GM21360 (cell line): ENCODE data around the gene SH2D3C.
"Not testable (repeated sequence)": the region's sequence is repeated elsewhere in the genome, so short reads cannot be mapped to it uniquely, and the experiment has no call there.

ENCODE experiments used
- ATAC-seq: cut with Tn5 transposase; IDR thresholded peaks from one replicate; pipeline ENCODE4 v1.9.1; 2021; ENCODE audit warnings: mild to moderate bottlenecking, moderate library complexity; ENCODE audit not compliant: unreplicated experiment

The SH2D3C gene

DNA sequence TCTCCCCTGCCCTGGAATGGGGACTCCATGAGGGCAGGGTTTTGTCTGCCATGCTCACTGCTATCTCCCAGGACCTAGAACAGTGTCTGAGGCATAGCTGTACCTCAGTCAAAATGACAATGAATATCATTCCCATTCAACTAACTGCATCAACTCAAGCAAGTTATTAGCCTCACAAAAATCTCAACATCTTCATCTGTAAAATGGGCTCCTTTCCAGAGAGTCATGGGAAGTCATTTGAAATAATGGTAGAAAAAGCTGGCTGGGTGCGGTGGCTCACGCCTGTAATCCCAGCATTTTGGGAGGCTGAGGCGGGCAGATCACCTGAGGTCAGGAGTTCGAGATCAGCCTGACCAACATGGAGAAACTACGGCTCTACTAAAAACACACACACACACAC, 9.4 kb downstream of the SH2D3C start:
- ATAC-seq = no peak

DNA sequence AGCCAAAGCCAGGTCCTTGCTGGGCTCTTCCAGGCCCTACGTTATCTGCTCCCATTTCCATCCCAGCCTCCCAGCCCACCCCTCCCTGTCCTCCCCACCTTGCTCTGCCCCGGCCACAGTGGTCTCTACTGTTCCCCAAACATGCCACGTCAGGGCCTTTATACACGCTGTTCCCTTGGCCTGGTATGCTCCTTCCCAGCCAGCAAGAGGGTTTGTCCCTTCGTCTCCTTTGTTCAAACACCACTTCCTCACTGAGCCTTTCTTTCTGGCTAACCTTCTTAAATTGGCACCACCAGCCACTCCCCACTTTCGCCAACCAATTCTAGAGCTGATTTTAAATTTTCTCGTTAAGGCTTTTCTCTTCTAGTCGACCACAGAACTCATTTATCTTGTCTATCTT, 9.8 kb downstream of the SH2D3C start:
- ATAC-seq = no peak

DNA sequence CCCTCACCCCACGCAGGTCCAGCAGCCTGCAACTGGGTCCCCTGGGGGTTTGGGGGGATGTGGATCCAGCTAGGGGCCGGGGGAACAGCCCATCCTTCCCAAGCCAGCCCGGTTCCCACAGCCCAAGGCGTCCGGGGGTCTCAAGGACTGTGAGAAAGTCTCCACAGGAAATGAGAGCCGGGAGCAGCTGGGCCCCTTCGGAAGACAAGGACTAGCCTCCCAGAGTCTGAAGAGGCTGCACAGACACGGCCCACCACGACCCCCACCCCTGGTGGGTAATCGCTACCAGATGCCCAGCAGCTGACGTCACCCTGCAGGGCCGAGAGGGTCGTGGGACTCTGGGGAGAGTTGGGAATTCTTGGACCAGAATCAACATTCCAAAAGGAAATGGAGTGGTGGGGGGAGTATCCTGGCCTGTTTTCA, 10.5 kb downstream of the SH2D3C start:
- ATAC-seq = no peak

DNA sequence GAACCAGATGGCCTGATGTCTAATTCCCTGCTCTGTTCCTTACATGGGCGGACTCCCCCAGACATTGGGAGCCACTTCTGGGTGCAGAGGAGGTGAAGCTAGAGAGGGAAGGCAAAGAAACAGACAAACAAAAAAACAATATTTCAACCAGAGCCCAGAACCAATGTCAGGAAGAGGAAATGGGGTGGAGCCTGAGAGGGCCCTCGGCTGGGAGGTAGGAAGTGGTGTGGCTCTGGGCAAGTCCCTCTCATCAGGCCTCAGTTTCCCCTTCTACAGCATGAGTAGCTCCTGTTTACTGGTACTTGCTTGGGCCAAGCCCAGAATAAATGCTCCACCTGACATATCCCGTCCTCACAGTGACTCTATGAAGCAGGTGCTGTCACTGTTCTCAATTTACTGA, 11.1 kb downstream of the SH2D3C start:
- no peak for ATAC-seq

DNA sequence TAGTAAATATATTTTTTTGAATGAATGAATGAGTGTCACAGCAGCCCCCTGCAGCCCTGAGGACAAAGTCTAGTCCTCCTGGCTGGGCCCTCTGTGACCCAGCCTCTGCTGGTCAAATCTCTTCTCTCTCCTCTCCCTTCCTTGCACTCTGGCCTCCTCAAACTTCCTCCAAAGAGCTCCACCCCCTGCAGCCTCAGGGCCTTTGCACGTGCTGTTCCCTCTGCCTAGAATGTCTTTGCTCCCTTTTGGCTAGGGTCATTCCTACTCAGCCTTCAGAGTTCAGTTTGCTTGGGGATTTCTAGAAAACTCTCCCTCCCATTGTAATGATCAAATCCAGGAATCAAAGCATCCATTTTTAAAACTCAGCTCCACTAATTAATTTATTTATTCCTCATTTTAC, 13.0 kb downstream of the SH2D3C start:
- ATAC-seq = no peak

DNA sequence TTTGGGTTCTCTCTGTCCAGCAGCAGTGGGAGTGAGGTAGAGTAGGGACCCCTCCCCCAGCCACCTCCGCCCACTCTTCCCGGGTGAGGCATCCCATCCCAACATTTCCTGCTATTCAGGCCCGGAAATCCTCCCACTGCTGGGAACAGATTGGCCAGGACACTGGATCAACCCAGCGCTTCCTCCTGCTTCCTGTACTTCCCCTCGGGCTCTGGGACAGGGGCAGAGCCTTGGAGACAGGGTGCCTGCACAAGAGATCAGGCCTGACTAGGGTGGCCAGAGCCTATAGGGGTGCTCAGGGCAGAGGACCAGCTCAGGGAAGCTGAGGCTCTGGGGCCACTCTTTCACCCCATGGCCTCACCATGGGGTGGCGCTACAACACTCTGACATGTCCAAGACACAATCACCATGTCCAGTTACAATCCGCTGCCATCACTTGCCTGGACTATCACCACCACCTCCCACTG, 14.5 kb downstream of the SH2D3C start:
- no peak for ATAC-seq

DNA sequence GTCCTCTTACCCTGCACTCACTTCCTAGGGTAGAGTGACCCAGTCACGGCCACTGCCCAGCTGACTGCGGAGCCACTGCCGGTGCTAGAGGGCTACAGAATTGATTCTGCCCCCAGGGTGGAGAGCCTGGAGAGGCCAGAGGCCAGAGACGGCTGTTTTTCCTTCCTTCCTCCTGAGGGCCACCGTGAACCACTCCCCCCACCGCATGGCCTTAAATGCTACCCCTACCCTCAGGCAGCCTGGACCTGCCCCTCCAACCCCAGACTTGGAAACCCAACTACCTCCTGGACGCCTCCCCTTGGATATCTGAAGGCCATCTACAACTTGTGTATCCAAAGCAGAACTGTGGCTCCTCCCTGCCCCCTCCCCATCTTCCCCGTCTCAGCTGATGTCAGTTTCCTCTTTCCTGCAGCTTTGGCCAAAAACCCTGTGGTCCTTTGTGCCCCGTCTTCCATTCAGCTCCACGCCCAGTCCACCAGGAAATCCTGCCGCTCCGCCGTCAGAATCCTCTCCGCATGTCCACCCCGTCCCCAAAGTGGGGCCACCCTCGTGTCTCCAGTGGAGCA, 16.3 kb downstream of the SH2D3C start:
- no peak for ATAC-seq

DNA sequence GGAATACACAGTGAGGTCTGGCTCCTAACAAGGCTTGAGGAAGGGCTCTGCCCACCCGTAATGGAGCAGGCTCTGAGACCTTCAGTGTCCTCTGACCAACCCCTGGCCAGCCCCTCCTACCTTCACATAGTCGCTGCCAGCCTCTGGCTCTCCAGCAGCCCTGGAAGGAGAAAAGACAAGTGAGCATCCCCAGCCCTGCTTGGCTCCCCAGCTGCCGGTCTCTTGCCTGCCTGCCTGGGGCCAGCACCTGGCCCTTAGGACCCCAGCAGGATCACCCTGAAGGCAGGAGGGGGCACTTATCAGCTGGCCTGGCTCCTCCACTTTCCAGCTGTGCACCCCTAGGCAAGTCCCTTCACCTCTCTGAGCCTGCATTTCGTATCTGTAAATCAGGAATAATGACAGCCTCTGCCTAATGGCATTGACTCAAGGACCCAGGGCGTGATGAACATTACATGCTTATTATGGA, 16.9 kb downstream of the SH2D3C start:
- ATAC-seq = no peak

DNA sequence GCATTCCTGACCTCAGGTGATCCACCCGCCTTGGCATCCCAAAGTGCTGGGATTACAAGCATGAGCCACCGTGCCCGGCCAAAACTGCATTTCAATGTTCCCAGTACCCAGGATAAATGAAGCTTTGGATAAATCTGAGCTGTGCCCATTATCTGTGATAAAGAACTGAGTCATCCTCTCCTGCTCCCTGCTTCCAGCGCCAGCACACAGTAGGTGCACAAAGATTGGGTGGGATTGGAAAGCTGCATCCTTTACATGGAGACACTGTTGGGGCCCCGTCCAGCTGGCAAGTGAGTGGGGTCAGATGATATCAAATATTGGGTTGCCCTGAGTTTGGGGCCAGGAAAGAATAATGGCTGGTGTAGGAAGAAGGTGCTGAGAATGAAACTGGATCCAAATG, 17.4 kb downstream of the SH2D3C start:
- ATAC-seq = no peak

DNA sequence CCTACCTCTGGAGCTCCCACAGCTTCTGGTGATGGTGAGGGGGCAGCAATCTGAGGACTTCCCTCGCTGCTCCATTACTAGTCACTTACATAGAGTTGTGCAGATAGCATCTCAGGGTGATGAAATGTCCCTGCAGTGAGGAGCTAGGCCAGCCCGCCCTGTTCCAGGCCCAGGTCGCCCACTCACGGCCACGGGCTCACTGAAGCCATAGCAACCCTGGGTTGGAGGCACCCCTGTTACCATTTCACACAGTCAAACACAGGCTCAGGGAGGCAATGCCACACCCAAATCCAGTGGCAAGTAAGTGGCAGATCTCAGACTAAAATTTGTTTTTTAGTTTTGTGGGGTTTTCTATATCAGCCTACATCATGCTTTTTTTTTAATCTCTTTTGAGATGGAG, 19.6 kb downstream of the SH2D3C start:
- ATAC-seq = no peak

DNA sequence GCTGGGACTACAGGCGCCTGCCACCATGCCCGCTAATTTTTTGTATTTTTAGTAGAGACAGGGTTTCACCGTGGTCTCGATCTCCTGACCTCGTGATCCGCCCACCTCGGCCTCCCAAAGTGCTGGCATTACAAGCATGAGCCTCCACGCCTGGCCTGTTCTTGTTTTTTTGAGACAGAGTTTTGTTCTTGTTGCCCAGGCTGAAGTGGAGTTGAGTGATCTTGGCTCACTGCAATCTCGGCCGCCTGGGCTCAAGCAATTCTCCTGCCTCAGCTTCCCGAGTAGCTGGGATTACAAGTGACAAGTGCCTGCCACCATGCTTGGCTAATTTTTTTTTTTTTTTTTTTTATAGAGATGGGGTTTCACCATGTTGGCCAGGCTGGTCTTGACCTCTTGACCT, 21.7 kb downstream of the SH2D3C start:
- ATAC-seq = not testable (repeated sequence)

DNA sequence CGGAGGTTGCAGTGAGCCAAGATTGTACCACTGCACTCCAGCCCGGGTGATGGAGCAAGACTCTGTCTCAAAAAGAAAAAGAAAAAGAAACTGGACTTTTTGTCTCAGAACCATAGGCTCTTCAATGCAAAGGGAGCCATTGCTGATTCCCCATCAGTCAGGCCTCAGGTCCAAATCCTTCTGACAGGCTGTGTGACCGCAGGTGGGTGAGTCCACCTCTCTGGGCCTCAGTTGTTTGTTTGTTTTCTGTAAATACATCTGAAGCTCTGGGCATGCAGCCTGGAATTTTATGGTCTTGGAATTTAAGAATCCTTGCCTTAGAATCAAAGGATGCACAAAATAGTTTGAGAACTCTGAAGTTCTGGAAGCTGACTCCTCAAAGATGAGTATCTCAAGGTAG, 22.2 kb downstream of the SH2D3C start:
- no peak for ATAC-seq

DNA sequence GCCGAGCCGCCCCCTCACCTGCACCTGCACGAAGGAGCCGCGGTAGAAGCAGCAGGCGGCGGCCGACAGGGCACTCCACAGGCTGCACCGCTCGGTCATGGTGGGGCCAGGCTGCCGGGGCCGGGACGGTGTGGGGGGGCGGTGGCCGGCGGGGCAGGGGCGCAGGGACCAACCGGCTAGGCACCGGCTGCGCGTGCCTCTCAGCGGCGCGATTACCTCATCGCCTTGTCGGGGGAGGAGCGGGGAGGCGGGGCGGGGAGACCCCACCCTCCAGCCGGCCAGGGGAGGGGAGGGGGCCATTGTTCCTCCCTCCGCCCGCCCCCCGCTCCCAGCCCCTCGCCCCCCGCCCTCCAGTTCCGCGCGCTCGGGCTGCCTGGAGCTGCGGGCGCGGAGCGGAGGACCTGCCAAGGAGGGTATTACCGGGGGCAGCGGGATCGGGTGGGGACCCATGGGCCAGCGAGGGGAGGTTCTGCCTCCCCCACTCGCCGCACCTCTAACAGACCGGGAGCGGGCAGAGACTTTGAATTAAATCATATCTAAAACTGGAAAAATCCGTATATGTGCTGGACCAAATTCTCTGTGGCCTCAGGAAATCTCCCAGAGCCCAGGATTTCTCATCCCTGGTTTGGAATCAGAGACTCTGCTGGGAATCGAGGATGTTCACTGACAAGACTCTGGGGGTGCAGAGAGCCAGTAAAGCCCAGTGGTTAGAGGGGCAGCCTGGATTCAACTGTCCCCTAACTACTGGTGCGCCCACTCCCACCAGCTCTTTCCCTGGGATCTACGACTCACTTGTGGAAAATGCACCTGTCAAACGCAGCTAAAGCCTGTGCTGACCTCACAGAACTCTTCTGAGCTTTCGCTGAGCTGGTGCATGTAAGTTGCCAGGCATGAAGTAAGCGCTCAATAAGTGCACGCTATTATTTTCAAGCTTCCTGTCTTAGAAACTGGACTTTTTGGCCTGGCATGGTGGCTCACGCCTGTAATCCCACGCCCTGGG, 23.1 kb downstream of the SH2D3C start:
- ATAC-seq = no peak

DNA sequence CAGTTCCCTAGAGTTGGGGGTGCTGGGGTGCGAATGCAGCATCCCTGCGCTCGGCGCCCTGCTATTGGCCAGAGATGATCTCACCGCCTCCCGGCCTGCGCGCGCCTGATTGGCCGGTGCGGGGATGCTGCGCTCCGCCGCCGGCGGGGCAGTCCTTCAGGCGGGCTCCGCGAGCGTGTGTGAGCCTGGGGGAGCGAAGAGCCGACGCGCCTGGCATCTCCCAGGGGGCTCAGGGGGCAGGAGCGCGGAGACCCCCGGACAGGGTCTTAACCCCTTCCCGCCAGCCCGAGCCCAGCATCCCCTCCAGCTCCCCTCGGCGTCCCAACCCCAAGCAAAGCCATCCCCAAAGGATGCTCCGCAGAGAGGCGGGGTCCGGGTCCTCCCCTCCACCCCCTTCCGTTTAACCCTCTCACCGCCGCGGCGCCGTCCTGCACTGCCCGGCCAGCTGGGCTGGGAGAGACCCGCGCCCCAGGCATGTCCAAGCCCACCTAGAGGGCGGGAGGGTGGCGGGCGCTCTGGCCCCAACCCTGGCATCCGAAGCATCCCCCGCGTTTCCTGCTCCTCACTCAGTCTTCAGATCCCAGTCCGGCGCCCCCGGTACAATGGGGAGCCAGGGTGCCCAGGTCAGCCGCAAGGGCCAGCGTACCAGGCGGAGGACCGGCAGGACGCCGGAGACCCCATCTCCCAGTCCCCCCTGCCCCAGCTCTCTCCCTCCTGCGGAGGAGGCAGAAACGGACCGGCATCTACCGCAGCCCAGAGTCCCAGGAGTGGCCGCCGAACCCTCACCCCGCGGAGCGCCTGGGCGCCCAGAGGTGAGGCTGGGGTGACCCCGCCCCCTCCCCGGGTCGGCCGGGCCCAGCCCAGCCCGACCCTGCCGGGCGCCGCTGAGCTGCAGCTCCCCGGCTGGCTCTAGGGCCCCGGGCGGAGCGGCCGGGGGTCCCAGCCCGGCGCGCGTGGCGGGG, 24.1 kb downstream of the SH2D3C start:
- no peak for ATAC-seq

DNA sequence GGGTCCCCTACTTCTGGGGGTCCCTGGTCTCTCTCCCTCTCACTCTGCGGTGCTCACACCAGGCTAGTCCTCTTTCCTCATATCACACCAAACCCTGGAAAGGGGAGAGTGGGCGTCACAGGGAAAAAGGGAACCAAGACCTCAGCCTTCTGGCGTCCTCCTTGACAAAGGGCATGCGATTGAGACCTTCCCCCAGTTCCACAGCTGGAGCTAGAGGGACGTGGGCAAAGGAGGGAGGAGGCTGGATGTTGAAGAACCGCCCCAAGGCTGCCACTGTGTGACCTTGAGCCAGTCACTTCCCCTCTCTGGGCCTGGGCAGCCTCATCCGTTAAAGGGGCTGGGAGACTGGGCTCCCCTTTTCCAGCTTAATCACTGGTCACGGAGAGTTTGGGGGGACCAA, 24.8 kb downstream of the SH2D3C start:
- no peak for ATAC-seq

DNA sequence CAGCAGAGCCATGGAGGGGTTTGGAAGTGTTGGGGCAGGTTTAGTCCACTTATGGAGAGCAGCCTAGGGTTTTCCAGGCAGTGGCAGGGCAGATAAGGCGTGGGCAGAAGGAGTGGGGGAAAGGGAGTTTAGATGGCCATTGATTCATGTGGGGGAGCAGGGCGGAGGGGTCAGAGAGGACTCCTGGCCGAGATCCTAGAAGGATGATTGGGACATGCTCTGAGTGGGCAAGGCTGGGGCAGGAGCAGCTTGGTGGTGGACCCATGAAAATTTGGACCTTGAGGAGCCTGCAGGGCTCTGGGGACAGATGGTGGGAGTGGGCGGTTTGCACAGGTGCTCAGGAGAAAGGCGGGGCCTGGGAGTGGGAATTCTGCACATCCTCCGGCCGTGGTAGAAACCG, 25.3 kb downstream of the SH2D3C start:
- ATAC-seq = no peak

DNA sequence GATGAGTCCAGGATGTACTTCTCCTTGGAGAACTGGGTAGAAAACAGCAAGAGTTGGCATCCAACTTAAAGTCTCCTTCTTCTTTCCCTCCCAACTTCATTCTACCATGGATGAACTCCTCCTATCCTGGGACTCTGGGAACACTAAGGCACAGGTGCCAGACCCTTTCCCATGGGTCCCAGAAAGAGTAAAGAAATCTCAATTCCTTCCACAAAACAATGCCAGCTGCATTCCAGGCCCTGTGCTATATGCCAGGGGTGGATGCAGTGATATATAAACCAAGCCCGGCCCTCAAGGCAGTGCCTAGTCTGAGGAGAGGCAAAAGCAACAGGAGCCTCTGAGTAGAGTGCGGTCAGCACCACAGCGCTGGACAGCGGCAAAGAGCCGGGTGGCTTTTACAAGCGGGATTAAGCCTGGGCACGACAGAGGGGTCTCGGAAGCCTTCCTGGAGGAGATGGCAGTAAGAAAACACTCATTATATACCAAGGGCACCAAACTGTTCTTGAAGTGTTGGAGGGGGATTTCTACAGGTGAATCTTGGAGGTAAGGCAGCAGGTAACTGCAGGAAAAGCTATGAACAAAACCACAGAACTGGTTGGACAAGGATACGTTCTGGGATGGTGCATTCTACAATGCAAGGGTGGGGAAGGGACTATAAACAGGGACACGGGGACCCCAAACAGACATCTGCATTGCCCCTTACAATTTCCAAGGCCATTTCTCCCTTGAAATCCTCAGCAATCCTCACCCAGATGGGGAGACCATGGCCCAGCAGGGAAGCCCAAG, 27.0 kb downstream of the SH2D3C start:
- ATAC-seq = no peak

DNA sequence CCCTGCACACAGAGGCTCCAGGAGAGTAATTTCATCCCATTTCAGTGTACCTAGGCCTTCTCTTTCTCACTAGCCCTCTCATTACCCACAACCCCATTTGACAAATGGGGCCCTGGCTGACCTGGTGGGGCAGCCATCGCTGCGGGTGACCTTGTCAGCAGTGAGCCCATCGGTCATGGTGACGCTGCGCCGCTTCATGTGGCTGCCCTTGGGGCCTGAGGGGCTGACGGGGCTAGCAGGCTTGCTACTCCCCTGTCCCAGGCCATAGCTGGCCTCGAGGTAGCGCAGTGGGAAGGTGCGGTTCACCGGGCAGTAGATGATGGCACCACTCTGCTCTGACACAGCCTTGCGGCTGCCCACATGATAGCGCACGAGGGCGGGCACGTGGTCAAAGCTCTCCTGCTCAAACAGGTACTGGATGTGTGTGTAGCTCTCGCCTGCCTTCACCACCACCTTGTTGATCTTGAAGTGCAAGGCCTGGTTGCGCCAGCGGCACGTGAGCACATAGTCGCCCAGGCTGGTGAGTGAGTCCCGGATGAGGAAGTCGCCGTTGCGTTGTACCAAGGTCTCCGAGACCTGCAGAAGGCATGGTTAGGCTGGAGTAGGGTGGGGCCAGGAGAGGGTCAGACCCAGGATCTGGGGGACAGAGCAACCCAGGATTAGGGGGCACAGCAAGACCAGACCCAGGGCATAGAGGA, 29.2 kb downstream of the SH2D3C start:
- no peak for ATAC-seq

DNA sequence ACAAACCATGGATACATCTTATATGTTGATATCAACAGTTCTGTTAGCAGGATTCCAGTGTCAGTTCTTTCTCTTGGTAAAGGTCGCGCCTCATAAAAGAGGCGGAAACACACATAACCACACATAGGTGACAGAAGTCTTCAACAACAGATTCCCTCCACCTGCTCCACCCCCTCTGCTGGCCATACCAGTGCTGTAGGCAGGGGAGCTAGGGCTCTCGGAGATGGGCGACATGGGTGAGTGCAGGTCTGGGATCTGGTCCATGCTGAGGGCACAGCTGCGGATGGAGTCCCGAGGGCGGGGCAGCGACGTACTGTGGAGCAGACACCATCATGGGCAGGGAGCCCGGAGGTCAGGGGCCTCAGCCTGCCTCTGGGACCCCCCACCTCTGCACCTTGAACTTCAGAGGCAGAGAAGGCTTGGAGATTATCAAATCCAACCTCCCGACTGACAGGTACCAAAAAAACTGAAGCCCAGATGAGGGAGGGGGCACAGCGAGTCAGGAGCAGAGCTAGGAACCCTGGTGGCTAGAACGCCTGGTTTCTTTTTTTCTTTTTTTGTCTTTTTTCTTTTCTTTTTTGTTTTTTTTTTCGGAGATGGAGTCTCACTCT, 31.4 kb downstream of the SH2D3C start:
- no peak for ATAC-seq
